ENCODE data around the gene THAP8. TPM values are rescaled to one million over a fixed set of nuclear protein-coding genes. Genes with fewer than 3 reads are reported as not detected.
A peak's percentile ranks its signal among the peaks of the same experiment; 100 is the strongest.

THAP8 gene
- total and polyA plus RNA-seq, 2 of the 4 experiments (the other 2 are of a cell fraction) = 1.8 to 5.9 TPM

DNA sequence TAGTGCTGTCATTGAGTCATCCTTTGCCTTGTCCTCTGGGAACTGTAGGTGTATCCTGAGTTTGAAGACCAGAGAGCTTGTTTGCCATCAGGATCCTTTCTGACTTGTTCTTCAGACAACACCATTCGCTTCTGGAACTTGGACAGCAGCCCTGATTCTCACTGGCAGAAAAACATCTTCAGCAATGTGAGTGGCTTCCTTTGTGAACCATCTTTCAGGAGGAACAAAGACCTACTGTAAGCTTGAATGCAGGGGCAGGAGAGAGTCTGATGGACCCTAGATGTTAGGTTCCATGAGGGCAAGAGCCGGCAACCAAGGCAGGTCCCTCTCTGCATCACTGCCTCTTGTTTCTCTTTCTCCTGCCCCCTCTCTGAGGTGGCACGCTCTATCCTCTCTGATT lies 27.3 kb upstream of the THAP8 start:
- H3K27ac ChIP-seq (ENCODE audit: insufficient read depth, low read length) = no peak overlapping the region
- no peak overlapping the region for H3K4ac ChIP-seq (ENCODE audit: low read depth, low read length)
- CTCF ChIA-PET = interaction anchor here (1.1 kb wide), 1 partner anchor 18 kb away, joined by 3 read pairs; no protein-coding TSS in a partner anchor
- intact Hi-C loops (cut with micrococcal nuclease) (no loop called here), in situ Hi-C loops (cut with MboI; ENCODE audit: low sequenced_read_pairs) (no loop called here), dilution Hi-C loops (cut with HindIII; ENCODE audit: low sequenced_read_pairs, unreplicated experiment) (no loop called here)
- no peak overlapping the region for H4K8ac ChIP-seq (ENCODE audit: low read depth in 2 of 2, low read length in 2 of 2)
- H3K14ac ChIP-seq (replicated peaks; ENCODE audit: low read depth, low read length) = no peak overlapping the region
- ATAC-seq (ENCODE audit: low read depth) = no peak
- no peak overlapping the region for H2BK120ac ChIP-seq (ENCODE audit: low read depth, low read length)
- TF ChIP-seq RFX5 (IDR thresholded peaks at IDR 0.05; ENCODE audit: low read depth, low read length) = no peak
- TF ChIP-seq RCOR1 (IDR thresholded peaks at IDR 0.05; ENCODE audit: insufficient replicate concordance, low read length) = no peak
- TF ChIP-seq RAD21 (IDR thresholded peaks at IDR 0.05; ENCODE audit: low read length) = no peak
- TF ChIP-seq SMC3 (IDR thresholded peaks at IDR 0.05; ENCODE audit: low read depth, low read length) = no peak
- no peak for TF ChIP-seq MAFK (IDR thresholded peaks at IDR 0.05; ENCODE audit: low read depth, low read length)
- TF ChIP-seq, protein P1, sequence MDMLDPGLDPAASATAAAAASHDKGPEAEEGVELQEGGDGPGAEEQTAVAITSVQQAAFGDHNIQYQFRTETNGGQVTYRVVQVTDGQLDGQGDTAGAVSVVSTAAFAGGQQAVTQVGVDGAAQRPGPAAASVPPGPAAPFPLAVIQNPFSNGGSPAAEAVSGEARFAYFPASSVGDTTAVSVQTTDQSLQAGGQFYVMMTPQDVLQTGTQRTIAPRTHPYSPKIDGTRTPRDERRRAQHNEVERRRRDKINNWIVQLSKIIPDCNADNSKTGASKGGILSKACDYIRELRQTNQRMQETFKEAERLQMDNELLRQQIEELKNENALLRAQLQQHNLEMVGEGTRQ (IDR thresholded peaks at IDR 0.05; ENCODE audit: low read depth, low read length) = no peak
- TF ChIP-seq MAZ (IDR thresholded peaks at IDR 0.05; ENCODE audit: borderline replicate concordance, low read depth, low read length) = no peak
- no peaks in the 10 kb centered on the region; the same call in 1 of the 2 replicates for H3K9me1 ChIP-seq (ENCODE audit: insufficient read depth, low read length)
- no peak overlapping the region for H3K56ac ChIP-seq (ENCODE audit: extremely low read depth, insufficient read depth, low read length)
- H3K4me1 ChIP-seq (ENCODE audit: control insufficient read depth, insufficient read depth, low read length) = no peaks in the 10 kb centered on the region
- no peaks in the 10 kb centered on the region for H3K27me3 ChIP-seq (ENCODE audit: control insufficient read depth, insufficient read depth, low read length)
- H2AK5ac ChIP-seq (ENCODE audit: low read depth, low read length) = no peak overlapping the region
- DNase-seq = peak; percentile 10
- no peaks in the 10 kb centered on the region for H4K20me1 ChIP-seq (ENCODE audit: insufficient read depth, low read length)
- H3K4me3 ChIP-seq (ENCODE audit: insufficient read depth, low read depth, low read length) = no peak overlapping the region
- H4K91ac ChIP-seq (ENCODE audit: insufficient read depth, low read depth, low read length) = no peak overlapping the region
- no peak overlapping the region for H2AK9ac ChIP-seq (replicated peaks; ENCODE audit: low read depth, low read length, poor library complexity)
- H3K36me3 ChIP-seq (ENCODE audit: control insufficient read depth, insufficient read depth, low read length) = peaks cover 14% of the 10 kb centered on the region
- H2BK20ac ChIP-seq (ENCODE audit: low read depth, low read length) = no peak overlapping the region
- BruUV-seq (replicated peaks) = no TSS peak
- no peak overlapping the region for H3K18ac ChIP-seq (ENCODE audit: low read depth, low read length)
- H3K9me3 ChIP-seq (ENCODE audit: control insufficient read depth, insufficient read depth, low read length) = no peaks in the 10 kb centered on the region
- H3K79me1 ChIP-seq (ENCODE audit: low read depth in 1 of 2, low read length in 2 of 2) = peaks cover 0 to 7% of the 10 kb centered on the region in 2 experiments; a peak in 2 of 4 replicates
- POLR2A ChIA-PET (ENCODE audit: unreplicated experiment) = no interaction called here
- no peak overlapping the region for H2BK15ac ChIP-seq (ENCODE audit: low read depth, low read length)
- no peak overlapping the region for H3K4me2 ChIP-seq (ENCODE audit: low read depth, low read length)
- H3K23ac ChIP-seq (ENCODE audit: low read depth, low read length) = no peak overlapping the region
- H2BK5ac ChIP-seq (ENCODE audit: low read depth, low read length, poor library complexity, severe bottlenecking) = no peak overlapping the region
- no peak overlapping the region for H3K9ac ChIP-seq (ENCODE audit: low read depth, low read length)
- H4K5ac ChIP-seq (ENCODE audit: low read depth, low read length) = no peak overlapping the region
- WGBS, 2 experiments (ENCODE audit: extremely low coverage in 2 of 2, insufficient read length in 1 of 2) = 83% methylated on average over 1 of the region's 3 CpGs; no CpG with 5 or more reads in 1 of the 2 experiments
- H2AFZ ChIP-seq (replicated peaks; ENCODE audit: low read length, poor library complexity) = no peak overlapping the region
